H9 (cell line): Measurements from ENCODE around the gene SIL1. TPM values are rescaled to one million over a fixed set of nuclear protein-coding genes. Genes with fewer than 3 reads are reported as not detected.

ENCODE experiments used
- DNase-seq: peaks from one replicate; pipeline ENCODE4 v3.0.0-alpha.2; 2017
- H2AFZ ChIP-seq: one replicate; pipeline ENCODE4 v1.6.1; 2013; ENCODE audit warnings: mild to moderate bottlenecking, low read length, control low read depth, moderate library complexity
- H2AK5ac ChIP-seq: 2 replicates; pipeline ENCODE4 v1.6.1; 2013; ENCODE audit warnings: low read length, control low read depth, mixed read lengths; ENCODE audit not compliant: insufficient read length
- H2BK120ac ChIP-seq: one replicate; pipeline ENCODE4 v1.6.1; 2013; ENCODE audit warnings: low read depth, mild to moderate bottlenecking, low read length, control low read depth, inconsistent platforms; ENCODE audit not compliant: poor library complexity, severe bottlenecking
- H2BK12ac ChIP-seq: 2 replicates; pipeline ENCODE4 v1.6.1; 2013; ENCODE audit warnings: low read length, control low read depth, mixed read lengths, low read depth; ENCODE audit not compliant: insufficient read length
- H2BK15ac ChIP-seq: 2 replicates; pipeline ENCODE4 v1.6.1; 2013; ENCODE audit warnings: low read depth, low read length, control low read depth
- H2BK20ac ChIP-seq: one replicate; pipeline ENCODE4 v1.6.1; 2013; ENCODE audit warnings: low read depth, mild to moderate bottlenecking, low read length, control low read depth, inconsistent platforms; ENCODE audit not compliant: poor library complexity, severe bottlenecking
- H2BK5ac ChIP-seq: 2 replicates; pipeline ENCODE4 v1.6.1; 2013; ENCODE audit warnings: low read length, control low read depth, mixed read lengths; ENCODE audit not compliant: insufficient read length
- H3K14ac ChIP-seq: 2 replicates; pipeline ENCODE4 v1.6.1; 2013; ENCODE audit warnings: low read length, control low read depth; ENCODE audit not compliant: insufficient read depth
- H3K18ac ChIP-seq: 2 replicates; pipeline ENCODE4 v1.6.1; 2013; ENCODE audit warnings: low read depth, mild to moderate bottlenecking, mixed read lengths, low read length, control low read depth; ENCODE audit not compliant: insufficient read length
- H3K23ac ChIP-seq: 2 replicates; pipeline ENCODE4 v1.6.1; 2013; ENCODE audit warnings: low read length, control low read depth, mixed read lengths, low read depth; ENCODE audit not compliant: insufficient read length
- H3K23me2 ChIP-seq: 2 replicates; pipeline ENCODE4 v1.6.1; 2013; ENCODE audit warnings: low read depth, mild to moderate bottlenecking, mixed read lengths, low read length, control low read depth; ENCODE audit not compliant: insufficient read length, poor library complexity, severe bottlenecking
- H3K27ac ChIP-seq: 2 replicates; pipeline ENCODE4 v1.5.1; 2013; ENCODE audit warnings: low read length, control low read depth, mixed read lengths, low read depth; ENCODE audit not compliant: insufficient read length
- H3K27me3 ChIP-seq: 2 replicates; pipeline ENCODE4 v1.6.1; 2013; ENCODE audit warnings: low read length, control low read depth, inconsistent platforms; ENCODE audit not compliant: insufficient read depth
- H3K4ac ChIP-seq: 2 replicates; pipeline ENCODE4 v1.6.1; 2013; ENCODE audit warnings: low read depth, mild to moderate bottlenecking, control low read depth, inconsistent platforms, low read length, moderate library complexity
- H3K4me1 ChIP-seq: 2 replicates; pipeline ENCODE4 v1.6.1; 2013; ENCODE audit warnings: low read length, control low read depth, inconsistent platforms; ENCODE audit not compliant: insufficient read depth
- H3K4me2 ChIP-seq: 2 replicates; pipeline ENCODE4 v1.6.1; 2013; ENCODE audit warnings: low read length, control low read depth, mixed read lengths; ENCODE audit not compliant: insufficient read length, insufficient read depth
- H3K56ac ChIP-seq: 2 replicates; pipeline ENCODE4 v1.6.1; 2013; ENCODE audit warnings: low read depth, mild to moderate bottlenecking, mixed read lengths, low read length, control low read depth; ENCODE audit not compliant: insufficient read length
- H3K79me1 ChIP-seq: 2 replicates; pipeline ENCODE4 v1.6.1; 2013; ENCODE audit warnings: low read depth, mild to moderate bottlenecking, moderate library complexity, low read length, control low read depth, inconsistent platforms; ENCODE audit not compliant: insufficient read depth, poor library complexity, severe bottlenecking
- H3K79me2 ChIP-seq: 2 replicates; pipeline ENCODE4 v1.6.1; 2013; ENCODE audit warnings: low read length, control low read depth, inconsistent platforms; ENCODE audit not compliant: insufficient read depth
- H3K9ac ChIP-seq: 2 replicates; pipeline ENCODE4 v1.6.1; 2013; ENCODE audit warnings: low read length, control low read depth, mixed read lengths; ENCODE audit not compliant: insufficient read length; ENCODE audit errors: extremely low read depth
- H3K9me3 ChIP-seq: one replicate; pipeline ENCODE4 v1.6.1; 2013; ENCODE audit warnings: low read depth, low read length, inconsistent platforms; ENCODE audit not compliant: control insufficient read depth
- H3T11ph ChIP-seq: one replicate; pipeline ENCODE4 v1.6.1; 2013; ENCODE audit warnings: mild to moderate bottlenecking, low read length, control low read depth, inconsistent platforms
- H4K20me1 ChIP-seq: one replicate; pipeline ENCODE4 v1.6.1; 2013; ENCODE audit not compliant: control insufficient read depth, insufficient read length, insufficient read depth
- H4K5ac ChIP-seq: 2 replicates; pipeline ENCODE4 v1.6.1; 2013; ENCODE audit warnings: low read depth, mild to moderate bottlenecking, mixed read lengths, low read length, control low read depth; ENCODE audit not compliant: insufficient read length
- H4K8ac ChIP-seq: replicated peaks from 2 replicates; pipeline ENCODE4 v1.6.1; 2013; ENCODE audit warnings: low read length, control low read depth, mixed read lengths, low read depth; ENCODE audit not compliant: insufficient read length
- H4K91ac ChIP-seq: 2 replicates; pipeline ENCODE4 v1.6.1; 2013; ENCODE audit warnings: low read depth, mild to moderate bottlenecking, moderate library complexity, mixed read lengths, low read length, control low read depth; ENCODE audit not compliant: insufficient read length
- H3K27ac Mint-ChIP-seq, 3 experiments: 2 replicates in 2 of 3; 3 replicates in 1 of 3; pipeline ENCODE4 v1.8.0; 2020 to 2021; ENCODE audit warnings: mixed read lengths in 3 of 3, mild to moderate bottlenecking in 1 of 3, moderate library complexity in 1 of 3
- H3K27me3 Mint-ChIP-seq: 2 replicates; pipeline ENCODE4 v1.8.0; 2021; ENCODE audit warnings: low read depth, mild to moderate bottlenecking, moderate library complexity, mixed read lengths
- H3K36me3 Mint-ChIP-seq, 3 experiments: 2 replicates in 2 of 3; 3 replicates in 1 of 3; pipeline ENCODE4 v1.8.0; 2020 to 2021; ENCODE audit warnings: low read depth in 3 of 3, mixed read lengths in 3 of 3; ENCODE audit not compliant: insufficient read depth in 1 of 3
- H3K4me1 Mint-ChIP-seq, 2 experiments: 2 replicates each; pipeline ENCODE4 v1.8.0; 2020; ENCODE audit warnings: mixed read lengths in 2 of 2
- H3K4me3 Mint-ChIP-seq, 2 experiments: 2 replicates in 1 of 2; 3 replicates in 1 of 2; pipeline ENCODE4 v1.8.0; 2020 to 2021; ENCODE audit warnings: mild to moderate bottlenecking in 2 of 2, mixed read lengths in 2 of 2, moderate library complexity in 1 of 2
- H3K9me3 Mint-ChIP-seq, 2 experiments: 2 replicates in 1 of 2; 3 replicates in 1 of 2; pipeline ENCODE4 v1.8.0; 2020; ENCODE audit warnings: mild to moderate bottlenecking in 2 of 2, mixed read lengths in 2 of 2, moderate library complexity in 1 of 2
- whole genome bisulfite sequencing: extraction: QIAGEN DNeasy Blood & Tissue Kit; methylation state at CpG from one replicate; pipeline ENCODE4 v1.1.7; 2013; ENCODE audit warnings: missing lambda C conversion rate, low lambda C conversion rate, mixed read lengths; ENCODE audit not compliant: insufficient read length; ENCODE audit errors: extremely low coverage; 5-methylcytosine and 5-hydroxymethylcytosine counted together
- total RNA-seq: library from RNA; stranded (reverse); gene quantifications from 2 replicates; pipeline ENCODE4 v1.2.1, GENCODE V29; 2021
- TF ChIP-seq, protein P1 (sequence below): fragments of 200-600 bp; sonication (generic); conservative IDR thresholded peaks from 3 replicates; pipeline ENCODE4 v1.8.0; 2021; ENCODE audit warnings: antibody characterized with exemption, mild to moderate bottlenecking

Gene SIL1
- total RNA-seq, 1 experiment from 2014 or later = 10.6 TPM

DNA sequence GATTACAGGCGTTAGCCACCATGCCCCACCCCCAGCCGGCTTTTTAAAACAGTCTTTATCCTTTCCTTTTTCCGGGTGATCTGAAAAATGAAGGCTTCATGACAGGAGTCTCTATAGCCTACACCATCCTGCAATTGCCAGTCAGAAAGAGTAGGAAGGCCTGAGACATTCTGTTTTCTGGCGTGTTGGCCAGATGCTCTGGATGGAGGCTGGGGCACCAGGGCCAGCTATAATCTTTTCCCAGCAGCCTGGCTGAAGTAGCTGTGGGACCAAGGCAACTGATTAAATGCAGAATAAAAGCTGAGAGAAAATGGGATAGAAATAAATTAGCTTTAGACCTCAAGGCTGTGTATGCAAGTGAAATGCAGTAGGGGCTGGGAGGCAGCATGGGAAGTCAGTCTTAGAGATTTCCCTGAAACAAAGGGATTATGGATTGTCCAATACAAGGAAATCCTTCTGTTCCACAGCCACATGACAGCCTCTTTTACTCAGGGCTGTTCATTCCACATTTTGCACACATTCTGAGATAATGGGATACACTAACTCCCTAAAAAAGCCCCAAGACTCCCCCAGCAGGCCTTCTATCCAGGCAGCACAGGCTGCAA, 207.1 kb downstream of the SIL1 start:
- Mint-ChIP-seq H3K27me3 (no peaks in the 10 kb centered on the region; the same call in none of the 2 replicates), H3K27ac (no peak overlapping the region), H3K9me3 (peaks cover 2 to 4% of the 10 kb centered on the region in 2 experiments; a peak in 4 of 5 replicates), H3K36me3 (peaks cover 0 to 3% (median 2%) of the 10 kb centered on the region in 3 experiments; a peak in 3 of 7 replicates), H3K4me3 (no peak overlapping the region), H3K4me1 (no peaks in the 10 kb centered on the region)
- Histone ChIP-seq H2BK15ac (no peak overlapping the region), H3K4me1 (no peaks in the 10 kb centered on the region), H3K79me1 (no peaks in the 10 kb centered on the region), H2AK5ac (no peak overlapping the region), H3K9ac (no peak overlapping the region), H4K5ac (no peak overlapping the region), H2AFZ (no peak overlapping the region), H3K23me2 (no peaks in the 10 kb centered on the region), H3K4me2 (no peak overlapping the region), H3K56ac (no peak overlapping the region), H3K27me3 (no peaks in the 10 kb centered on the region), H3K14ac (no peak overlapping the region), H2BK5ac (no peak overlapping the region), H2BK120ac (no peak overlapping the region), H2BK20ac (no peak overlapping the region), H4K8ac (no peak overlapping the region), H3K18ac (no peak overlapping the region), H3K79me2 (no peaks in the 10 kb centered on the region), H3T11ph (no peak overlapping the region), H3K9me3 (no peaks in the 10 kb centered on the region), H2BK12ac (no peak overlapping the region), H3K4ac (no peak overlapping the region), H3K23ac (no peak overlapping the region), H4K91ac (no peak overlapping the region), H4K20me1 (no peaks in the 10 kb centered on the region), H3K27ac (no peak overlapping the region)
- TF ChIP-seq, protein P1, sequence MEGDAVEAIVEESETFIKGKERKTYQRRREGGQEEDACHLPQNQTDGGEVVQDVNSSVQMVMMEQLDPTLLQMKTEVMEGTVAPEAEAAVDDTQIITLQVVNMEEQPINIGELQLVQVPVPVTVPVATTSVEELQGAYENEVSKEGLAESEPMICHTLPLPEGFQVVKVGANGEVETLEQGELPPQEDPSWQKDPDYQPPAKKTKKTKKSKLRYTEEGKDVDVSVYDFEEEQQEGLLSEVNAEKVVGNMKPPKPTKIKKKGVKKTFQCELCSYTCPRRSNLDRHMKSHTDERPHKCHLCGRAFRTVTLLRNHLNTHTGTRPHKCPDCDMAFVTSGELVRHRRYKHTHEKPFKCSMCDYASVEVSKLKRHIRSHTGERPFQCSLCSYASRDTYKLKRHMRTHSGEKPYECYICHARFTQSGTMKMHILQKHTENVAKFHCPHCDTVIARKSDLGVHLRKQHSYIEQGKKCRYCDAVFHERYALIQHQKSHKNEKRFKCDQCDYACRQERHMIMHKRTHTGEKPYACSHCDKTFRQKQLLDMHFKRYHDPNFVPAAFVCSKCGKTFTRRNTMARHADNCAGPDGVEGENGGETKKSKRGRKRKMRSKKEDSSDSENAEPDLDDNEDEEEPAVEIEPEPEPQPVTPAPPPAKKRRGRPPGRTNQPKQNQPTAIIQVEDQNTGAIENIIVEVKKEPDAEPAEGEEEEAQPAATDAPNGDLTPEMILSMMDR = no peak
- no CpG with 5 or more reads among the region's 4 CpGs for WGBS
- no peak for DNase-seq
